Spleen (tissue), 7 donors: ENCODE data around the gene SMARCE1.

Experiments
- CTCF ChIP-seq, 11 experiments: fragments of 200-600 bp in 7 of 11; fragments of 450-650 bp in 4 of 11; sonication (generic) in 4 of 11; IDR thresholded peaks in 8 of 11; conservative IDR thresholded peaks in 3 of 11; 1 replicate in 7 of 11; 2 replicates in 4 of 11; pipeline versions ENCODE4 v1.4.0 to v1.8.0; 2016 to 2021; ENCODE audit warnings: antibody characterized with exemption in 11 of 11, inconsistent platforms in 4 of 11, mild to moderate bottlenecking in 1 of 11
- POLR2AphosphoS5 ChIP-seq, 3 donors: sonication (generic); formaldehyde crosslinking; IDR thresholded peaks; one replicate each; pipeline ENCODE4 v1.5.1; 2017; ENCODE audit warnings: antibody characterized with exemption in 3 of 3
- donor health status: DM: no; HTN: no; CAD: no; lungs with moderate emphysema.
- donor health status: DM: no; HTN: no; CAD: no.
- donor health status: DM: no; HTN: no; CAD: no.

DNA sequence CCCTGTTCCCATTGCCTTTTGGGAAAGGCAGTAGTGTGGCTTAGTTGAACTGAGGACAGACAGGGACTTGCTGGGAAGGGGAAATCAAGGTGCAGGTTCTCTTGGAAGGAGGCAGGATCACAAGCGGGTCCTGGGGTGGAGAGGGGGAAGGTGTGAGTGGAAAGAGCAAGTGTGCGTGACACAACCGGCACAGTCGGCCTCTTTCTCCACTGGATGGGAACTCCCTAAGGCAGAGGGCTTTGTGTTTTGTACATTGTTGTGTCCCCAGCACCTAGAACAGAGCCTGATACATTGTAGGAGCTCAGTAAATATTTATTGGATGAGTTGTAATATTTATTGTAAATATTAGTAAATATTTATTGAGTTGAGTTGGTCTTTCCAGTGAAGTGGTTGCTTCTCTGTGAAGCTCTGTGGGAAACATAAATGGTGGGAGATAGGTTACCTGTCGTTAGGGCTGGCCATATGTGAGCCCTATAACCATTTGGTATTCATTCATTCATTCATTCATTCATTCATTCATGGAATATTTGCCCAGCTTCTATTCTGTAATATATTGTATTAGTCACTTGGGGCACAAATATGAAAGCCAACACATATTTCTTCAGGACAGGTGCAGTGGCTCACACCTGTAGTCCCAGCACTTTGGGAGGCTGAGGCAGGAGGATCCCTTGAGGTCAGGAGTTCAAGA lies 34.0 kb downstream of the SMARCE1 start:
- TF ChIP-seq CTCF (IDR thresholded peaks at IDR 0.05 in 8 of 11, conservative IDR thresholded peaks at IDR 0.05 in 3 of 11) (no peak), POLR2AphosphoS5 (IDR thresholded peaks at IDR 0.05) (no peak)
